Stimulated activated CD4-positive, alpha-beta T cell treated with anti-CD3 and anti-CD28 coated beads, TNF-alpha, amount 100 ng/mL, for 4 hours (primary cell): ENCODE data around the gene ABHD3.
"Not testable (repeated sequence)": the region's sequence is repeated elsewhere in the genome, so short reads cannot be mapped to it uniquely, and the experiment has no call there.

Experiments
- DNase-seq, 3 experiments: peaks; one replicate each; pipeline ENCODE4 v3.0.0-alpha.2; 2020; ENCODE audit warnings: low read depth in 3 of 3

The ABHD3 gene

GRCh38 chr18:21652073-21652472, 52.5 kb downstream of the ABHD3 start:
- DNase-seq = no peak

DNA sequence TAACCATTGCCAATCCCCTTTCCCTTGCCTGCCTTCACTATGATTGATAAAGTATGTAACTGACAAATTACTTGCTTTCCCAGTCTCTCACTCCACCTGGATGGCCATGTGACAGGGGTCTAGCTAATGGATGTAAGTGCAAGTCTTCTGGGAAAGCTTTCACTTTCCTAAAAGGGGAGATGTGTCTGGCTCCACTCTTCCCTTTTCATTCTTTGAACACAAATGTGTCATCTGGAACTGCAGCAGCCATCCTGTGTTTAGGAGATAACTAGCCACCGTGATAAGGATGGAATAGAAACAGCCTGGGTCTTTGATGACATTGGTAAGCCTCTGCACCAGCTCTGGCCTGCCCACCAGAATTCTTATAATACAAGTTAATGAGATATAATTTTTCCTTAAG, 54.3 kb downstream of the ABHD3 start:
- no peak for DNase-seq

DNA sequence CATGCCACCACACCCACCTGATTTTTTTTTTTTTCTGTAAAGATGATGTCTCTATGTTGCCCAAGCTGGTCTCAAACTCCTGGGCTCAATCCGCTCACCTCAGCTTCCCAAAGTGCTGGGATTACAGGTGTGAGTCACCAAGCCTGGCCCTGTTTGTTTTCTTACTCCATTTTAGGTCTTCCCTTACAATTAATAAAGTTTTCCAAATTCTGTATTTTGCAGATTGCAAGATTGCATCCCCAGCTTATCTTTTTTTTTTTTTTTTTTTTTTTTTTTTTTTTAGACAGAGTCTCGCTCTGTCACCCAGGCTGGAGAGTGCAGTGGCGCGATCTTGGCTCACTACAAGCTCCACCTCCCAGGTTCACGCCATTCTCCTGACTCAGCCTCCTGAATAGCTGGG, 64.2 kb downstream of the ABHD3 start:
- not testable (repeated sequence) for DNase-seq

DNA sequence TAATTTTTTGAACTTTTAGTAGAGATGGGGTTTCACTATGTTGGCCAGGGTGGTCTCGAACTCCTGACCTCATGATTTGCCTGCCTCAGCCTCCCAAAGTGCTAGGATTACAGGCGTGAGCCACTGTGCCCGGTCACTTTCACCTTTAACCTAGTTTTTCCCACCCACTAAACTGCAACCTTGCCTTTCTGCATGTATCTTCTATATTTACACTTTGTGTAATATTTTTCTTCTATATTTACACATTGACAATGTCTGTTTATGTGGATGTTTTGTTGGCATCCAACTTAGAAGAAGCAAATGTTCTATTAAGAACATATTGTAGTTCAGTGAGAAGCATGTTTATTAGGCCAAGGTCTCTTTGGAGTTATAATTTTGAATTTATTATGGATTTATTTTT, 65.8 kb downstream of the ABHD3 start:
- DNase-seq = no peak

GRCh38 chr18:21636769-21637168, 67.8 kb downstream of the ABHD3 start:
- DNase-seq = no peak

DNA sequence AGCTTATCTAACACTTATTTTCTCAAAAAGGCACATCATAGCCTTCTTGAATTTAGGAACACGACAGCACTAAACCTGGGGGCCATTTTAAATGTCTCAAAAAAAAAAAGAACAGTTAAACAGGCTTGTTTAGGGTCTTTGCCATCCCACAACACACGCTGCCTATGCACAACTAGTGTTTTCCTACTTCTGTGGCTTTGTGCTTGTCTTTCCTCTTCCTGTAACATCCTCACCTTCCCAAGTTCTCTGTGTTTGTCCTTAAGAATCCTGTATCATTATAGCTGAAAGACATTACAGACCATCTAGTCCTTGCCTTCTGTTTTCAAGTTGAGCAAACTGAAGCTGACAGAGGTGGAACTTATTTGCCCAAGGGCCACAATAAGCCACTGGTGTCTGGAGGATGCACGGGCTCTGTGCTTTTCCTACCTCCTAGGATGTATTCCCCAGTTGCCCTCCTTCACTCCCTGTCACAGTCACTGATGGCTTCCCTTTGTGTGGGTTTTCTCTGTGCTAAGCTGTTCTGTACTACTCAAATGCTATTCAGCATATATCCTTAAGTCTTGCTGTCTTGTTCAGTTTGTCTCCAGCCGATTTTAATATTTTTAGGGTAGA, 69.9 kb downstream of the ABHD3 start:
- no peak for DNase-seq

GRCh38 chr18:21632393-21632792, 72.2 kb downstream of the ABHD3 start:
- no peak for DNase-seq

GRCh38 chr18:21629089-21629832, 75.3 kb downstream of the ABHD3 start:
- no peak for DNase-seq

DNA sequence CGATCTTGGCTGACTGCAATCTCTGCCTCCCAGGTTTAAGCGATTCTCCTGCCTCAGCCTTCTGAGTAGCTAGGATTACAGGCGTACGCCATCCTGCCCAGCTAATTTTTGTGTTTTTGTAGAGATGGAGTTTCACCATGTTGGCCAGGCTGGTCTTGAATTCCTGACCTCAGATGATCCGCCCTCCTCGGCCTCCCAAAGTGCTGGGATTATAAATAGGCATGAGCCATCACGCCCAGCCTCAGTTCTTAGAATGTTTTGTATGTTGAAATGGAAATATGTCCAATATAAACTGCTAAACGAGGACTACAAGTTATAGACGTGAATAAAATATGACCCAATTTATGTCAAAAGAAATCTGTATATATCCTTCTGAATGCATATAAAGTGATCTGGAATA, 82.9 kb downstream of the ABHD3 start:
- DNase-seq = not testable (repeated sequence)

DNA sequence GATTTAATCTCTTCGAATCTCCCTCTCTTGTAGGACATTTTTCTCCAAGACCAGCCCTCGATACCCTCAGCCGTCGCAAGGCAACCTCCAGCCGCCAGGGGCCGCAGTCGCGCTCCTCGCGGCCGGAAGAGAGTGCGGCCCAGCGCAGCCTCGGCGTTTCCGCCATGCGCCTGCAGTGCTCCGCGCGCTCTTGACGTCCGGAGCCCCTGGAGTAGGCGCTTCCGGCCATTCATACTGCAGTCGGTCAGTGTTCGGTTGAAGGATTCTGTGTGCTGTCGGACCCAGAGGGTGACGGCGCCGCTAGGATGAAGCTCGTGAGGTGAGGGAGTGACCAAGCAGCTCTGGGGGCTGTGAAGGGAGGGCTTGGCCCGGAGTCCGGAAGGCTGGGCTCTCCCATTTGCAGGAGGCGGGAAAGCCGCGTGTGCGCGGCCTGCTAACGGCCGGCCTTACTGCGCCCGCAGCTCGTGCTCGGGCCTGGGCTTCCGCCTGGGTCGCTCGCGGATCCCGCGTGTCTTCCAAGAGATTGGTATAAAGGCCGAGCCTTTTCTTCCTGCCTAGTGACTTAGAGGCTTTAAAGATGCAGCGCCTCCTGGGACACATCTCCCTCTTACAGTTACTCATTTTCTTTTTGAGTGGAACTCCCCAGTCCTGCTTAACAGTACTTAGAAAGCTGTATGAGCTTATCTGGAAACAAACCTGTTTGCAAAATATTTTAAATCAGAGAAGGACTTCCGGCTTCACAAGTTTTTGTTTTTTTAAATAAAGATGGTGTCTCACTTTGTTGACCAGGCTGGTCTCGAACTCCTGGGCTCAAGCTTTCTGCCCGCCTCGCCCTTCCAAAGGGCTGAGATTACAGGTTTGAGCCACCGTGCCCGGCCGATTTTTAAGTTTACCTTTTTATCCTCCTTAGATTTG, 92.2 kb downstream of the ABHD3 start, which contains the start of gene SNRPD1:
SNRPD1 (plus strand) TSS at position 190 of the 915 bp plus-strand sequence; CDS start at position 306, 116 bp downstream.
- DNase-seq = peak; percentile 73 to 86 (median 78)

- DNase-seq = not testable (repeated sequence)
Observed at GRCh38 chr18:21611401-21612124, 93.0 kb downstream of the ABHD3 start.

- no peak for DNase-seq
Observed at GRCh38 chr18:21605213-21605612, 99.4 kb downstream of the ABHD3 start.

DNA sequence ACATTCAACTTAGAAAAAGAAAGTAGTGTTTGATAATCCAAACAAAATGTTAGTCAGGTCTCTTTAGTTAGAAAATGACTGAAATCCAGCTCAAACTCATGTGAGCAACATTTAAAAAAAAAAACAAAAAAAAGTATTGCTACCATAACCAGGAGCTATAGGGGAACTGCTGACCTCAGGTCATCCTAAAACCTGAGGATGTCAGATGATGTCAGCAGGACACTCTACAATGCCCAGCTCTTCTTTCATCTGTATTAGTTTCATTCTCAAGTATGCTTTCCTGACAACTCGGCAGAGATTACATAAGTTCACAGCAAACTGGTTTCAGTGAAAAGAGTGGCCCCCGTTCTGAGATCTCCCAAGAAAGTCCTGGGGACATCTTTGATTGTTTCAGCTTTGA, 99.9 kb downstream of the ABHD3 start:
- DNase-seq = no peak

DNA sequence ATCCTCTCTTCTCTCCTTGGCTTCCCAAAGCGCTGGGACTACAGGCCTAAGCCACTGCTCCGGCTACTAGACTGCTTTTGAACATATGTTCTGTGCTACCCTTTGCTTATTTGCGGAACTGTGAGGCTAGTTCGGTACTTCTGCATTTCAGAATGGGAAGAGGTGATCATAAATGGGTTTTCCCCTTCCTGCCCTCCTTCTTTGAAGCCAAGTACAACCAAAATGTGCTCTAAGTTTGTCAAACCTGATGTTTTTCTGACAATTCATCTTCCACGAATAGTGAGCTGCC, 102.3 kb downstream of the ABHD3 start:
- no peak for DNase-seq
